H1 (cell line): ENCODE data around the gene TTC22. TPM values are rescaled to one million over a fixed set of nuclear protein-coding genes. Genes with fewer than 3 reads are reported as not detected.

Experiments
- CHD1 ChIP-seq: IDR thresholded peaks from 2 replicates; pipeline ENCODE4 v1.6.1; 2012; ENCODE audit warnings: low read depth, low read length, improper control_type of control experiment
- POLR2A ChIP-seq, 2 experiments: IDR thresholded peaks; 1 replicate in 1 of 2; 2 replicates in 1 of 2; pipeline ENCODE4 v1.6.1; 2011; ENCODE audit warnings: low read depth in 2 of 2, low read length in 2 of 2, mild to moderate bottlenecking in 2 of 2; ENCODE audit errors: control extremely low read depth in 1 of 2
- SIX5 ChIP-seq: IDR thresholded peaks from 2 replicates; pipeline ENCODE4 v1.6.1; 2011; ENCODE audit warnings: mild to moderate bottlenecking, low read depth, low read length
- SP1 ChIP-seq: IDR thresholded peaks from 2 replicates; pipeline ENCODE4 v1.6.1; 2011; ENCODE audit warnings: low read depth, low read length
- ZNF274 ChIP-seq: IDR thresholded peaks from 2 replicates; pipeline ENCODE4 v1.7.0; 2012; ENCODE audit warnings: low read length, borderline replicate concordance; ENCODE audit errors: extremely low read depth
- polyA plus RNA-seq, 7 experiments: library from polyadenylated mRNA; depleted of rRNA in 3 of 7; stranded (reverse) in 5 of 7; unstranded in 2 of 7; fragments of >200 nt in 5 of 7; fragments of 200-250 nt in 2 of 7; gene quantifications; 1 replicate in 5 of 7; 2 replicates in 1 of 7; 4 replicates in 1 of 7; pipeline versions ENCODE4 v1.2.1 to v1.2.3, GENCODE V29; 2011 to 2013; ENCODE audit warnings: missing spikeins in 2 of 7, mixed read lengths in 2 of 7
- total RNA-seq: library from RNA; stranded (reverse); fragmentation: NEBNext Ultra II Directional; extraction: Animal tissue kit (Norgen Biotek cat#: 25700); gene quantifications from 2 replicates; pipeline ENCODE4 v1.2.1, GENCODE V29; 2021

Gene TTC22
- total and polyA plus RNA-seq, 2 of the 8 experiments (the other 6 are each of a cell fraction or from before 2014, with no cell fraction given), result 1.00 to 1.6 TPM

- TF ChIP-seq SIX5 (no peak), POLR2A (IDR thresholded peaks at IDR 0.05; ENCODE audit: control extremely low read depth in 1 of 2, low read depth in 2 of 2, low read length in 2 of 2) (no peak), SP1 (no peak), ZNF274 (no peak), CHD1 (no peak)
- TF ChIP-seq, all 59 proteins: peak for 0
Observed at GRCh38 chr1:54815086-54815876, 14.2 kb upstream of the TTC22 start (continued).
